DMS79 treated with DMSO at 0.1 percent for 48 hours (cell line): ENCODE results near the gene CNOT2.

ENCODE experiments used
- DNase-seq: peaks from one replicate; lab custom pipeline; 2025; lab: John Stamatoyannopoulos, UW

Gene CNOT2

DNA sequence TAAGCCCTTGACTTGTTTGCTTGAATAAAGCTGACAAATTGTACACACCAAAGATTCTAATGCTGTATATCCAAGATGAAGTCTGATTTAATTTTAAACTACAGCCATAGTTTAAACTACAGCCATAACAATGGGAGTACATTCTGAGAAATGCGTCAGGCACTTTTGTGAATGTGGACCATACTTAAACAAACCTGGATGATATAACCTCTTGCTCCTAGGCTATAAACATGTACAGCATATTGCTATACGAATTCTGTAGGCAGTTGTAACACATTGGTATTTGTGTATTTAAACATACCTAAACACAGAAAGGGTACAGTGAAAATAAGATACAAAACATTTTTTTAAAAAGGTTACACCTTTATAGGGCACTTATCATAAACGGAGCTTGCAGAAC, 63.4 kb downstream of the CNOT2 start:
- DNase-seq: no peak

DNA sequence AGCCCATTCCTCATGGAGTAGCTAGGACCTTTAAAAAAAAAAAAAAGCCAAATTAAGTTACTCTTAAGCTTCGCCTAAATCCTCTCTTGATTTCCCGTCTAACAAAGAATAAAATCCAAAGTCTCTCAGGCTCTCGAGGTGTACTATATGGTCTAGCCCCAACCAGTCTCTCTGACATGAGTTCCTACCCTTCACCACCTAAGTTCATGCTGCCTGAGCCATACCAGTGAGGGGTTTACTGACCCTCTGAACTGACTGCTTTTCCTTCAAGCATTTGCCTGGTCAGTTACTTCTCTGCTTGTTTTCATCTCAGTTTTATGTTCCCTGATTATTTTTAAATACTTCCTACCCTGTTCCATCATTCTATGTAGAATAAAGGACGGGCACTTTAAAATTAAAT, 64.6 kb downstream of the CNOT2 start:
- no peak for DNase-seq

DNA sequence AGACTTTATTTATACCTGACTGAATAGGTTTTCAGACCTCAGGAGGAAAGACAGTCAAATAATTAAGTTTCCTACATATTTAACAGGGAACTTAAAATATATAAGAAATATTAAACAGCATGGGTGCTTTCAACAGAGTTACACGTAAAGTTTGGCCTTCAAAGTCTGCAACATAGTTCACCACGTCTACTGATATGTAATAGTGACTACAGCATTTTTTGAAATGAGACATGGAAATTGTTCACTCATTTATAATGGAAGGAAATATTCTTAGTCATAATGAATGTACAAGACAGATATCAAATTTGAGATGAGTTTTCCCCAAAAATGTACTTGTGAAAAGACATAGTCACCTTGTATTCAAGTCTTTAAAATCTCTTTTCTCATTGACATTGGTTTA, 66.1 kb downstream of the CNOT2 start:
- DNase-seq: no peak

DNA sequence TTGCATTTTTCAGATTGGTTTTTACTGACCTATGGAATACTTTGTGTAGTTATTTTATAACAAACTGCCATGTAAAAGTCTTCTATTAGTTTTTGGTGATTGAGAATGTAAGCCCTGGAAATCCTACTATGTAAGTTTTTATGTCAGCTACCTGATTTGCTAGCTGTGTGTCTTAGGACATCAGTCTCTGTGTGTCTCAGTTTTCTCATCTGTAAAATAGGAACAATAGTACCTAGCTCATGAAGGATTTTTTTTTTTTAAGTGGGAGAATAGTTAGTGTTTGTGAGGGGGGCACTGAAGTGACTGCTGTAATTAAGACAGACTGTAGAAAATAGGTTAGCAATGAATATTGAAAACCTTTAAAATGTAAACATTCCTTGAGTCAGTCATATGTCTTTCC, 70.9 kb downstream of the CNOT2 start:
- DNase-seq: no peak

DNA sequence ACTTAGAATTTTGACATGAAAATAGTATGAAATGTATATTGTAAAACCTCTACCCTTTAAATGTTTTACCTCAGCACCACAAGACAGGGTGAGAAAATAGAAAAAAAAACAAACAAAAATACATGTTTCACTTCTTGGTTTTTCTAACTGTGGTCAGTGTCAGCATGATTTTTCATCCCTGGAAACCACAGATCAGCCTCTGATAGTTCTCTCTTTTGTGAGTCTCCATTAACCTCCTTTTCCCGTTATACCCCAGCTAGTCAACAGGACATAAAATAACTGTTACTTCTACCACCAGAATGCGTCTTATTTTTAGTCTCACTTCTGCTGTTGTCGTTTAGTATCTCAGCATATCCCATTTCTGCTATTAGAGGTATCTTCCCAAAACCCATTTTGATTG, 74.5 kb downstream of the CNOT2 start:
- no peak for DNase-seq

DNA sequence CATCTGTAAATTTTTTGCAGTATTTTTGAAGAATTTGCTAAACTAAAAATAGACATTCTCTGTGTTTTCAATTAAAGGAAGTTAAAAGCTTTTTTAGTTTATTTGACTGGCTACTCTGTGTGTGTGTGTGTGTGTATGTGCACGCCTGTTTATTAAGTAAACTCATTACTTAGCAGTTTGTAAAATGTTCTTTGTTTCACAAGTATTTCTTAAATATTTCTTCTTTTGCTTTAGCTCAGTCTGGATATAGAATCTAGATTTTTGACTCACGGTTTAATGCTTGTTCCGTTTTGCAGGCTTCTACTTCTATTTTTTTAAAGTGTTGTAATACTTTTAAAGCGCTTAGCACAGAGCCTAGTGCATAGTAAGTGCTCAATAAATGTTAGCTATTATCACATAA, 76.4 kb downstream of the CNOT2 start:
- DNase-seq: no peak

DNA sequence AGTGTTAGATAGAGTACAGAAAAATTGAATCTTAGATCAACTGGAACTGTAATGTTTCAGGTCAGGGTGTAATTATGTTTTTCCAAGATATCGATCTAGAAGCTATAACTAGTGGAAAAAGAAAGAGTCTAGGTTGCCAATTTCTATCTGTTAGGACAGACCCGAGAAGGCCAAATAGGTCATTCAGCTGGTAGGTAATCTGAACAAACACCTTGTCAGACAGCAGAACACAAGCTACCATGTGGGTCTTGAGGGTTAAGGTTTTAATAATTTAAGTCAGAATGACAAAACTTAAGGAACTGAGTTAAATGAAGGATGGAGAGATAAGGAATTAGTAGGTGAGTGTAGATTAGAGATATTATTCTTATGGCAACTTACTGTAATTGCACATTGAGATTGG, 78.0 kb downstream of the CNOT2 start:
- DNase-seq: no peak

DNA sequence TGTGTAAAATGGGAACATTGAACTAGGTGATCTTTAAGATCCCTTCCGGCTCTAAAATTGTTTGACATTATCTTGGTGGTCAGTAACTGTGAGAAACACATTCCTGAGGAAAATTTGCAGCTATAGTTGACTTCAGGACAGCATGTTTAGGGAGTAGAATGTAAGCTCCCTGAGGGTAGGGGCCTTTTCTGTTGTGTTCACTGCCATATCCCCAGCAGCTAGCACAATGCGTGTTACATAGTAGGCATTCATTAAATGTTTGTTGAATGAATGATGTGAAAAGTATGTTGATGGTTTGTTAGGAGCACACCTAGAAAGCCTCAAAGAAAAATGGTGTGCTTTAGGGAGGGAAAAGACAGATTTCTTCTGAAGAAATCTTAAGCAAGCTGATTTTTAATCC, 84.3 kb downstream of the CNOT2 start:
- DNase-seq: no peak

DNA sequence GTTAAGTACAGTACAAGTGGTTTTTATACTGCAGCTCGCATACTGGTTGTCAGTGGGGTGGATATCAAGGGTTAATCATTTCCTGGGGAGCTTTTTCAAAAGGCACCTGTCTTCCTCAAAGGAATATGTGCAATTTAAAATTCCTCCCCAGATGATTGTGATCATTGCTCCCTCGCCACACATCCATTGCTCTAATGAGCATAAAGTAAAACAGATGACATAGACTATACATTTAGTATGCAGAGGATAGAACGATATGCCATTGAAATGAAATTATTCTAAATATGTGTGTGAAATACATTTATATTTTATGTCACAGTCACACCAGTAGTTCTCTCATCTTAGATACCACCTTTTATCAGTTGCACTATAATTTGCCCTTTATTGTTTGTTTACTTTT, 86.5 kb downstream of the CNOT2 start:
- DNase-seq: no peak

DNA sequence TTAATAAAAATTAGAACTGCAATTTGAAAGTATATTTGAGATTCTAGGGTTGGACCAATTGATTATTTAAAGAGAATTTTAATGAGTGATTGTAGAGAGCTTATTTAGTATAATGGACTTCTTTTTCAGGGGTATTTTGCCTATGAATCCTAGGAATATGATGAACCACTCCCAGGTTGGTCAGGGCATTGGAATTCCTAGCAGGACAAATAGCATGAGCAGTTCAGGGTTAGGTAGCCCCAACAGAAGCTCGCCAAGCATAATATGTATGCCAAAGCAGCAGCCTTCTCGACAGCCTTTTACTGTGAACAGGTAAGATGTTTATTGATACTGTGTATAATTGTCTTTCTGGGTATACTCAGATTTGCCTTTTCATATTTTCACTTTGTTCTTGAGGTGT, 86.9 kb downstream of the CNOT2 start:
- DNase-seq: no peak

DNA sequence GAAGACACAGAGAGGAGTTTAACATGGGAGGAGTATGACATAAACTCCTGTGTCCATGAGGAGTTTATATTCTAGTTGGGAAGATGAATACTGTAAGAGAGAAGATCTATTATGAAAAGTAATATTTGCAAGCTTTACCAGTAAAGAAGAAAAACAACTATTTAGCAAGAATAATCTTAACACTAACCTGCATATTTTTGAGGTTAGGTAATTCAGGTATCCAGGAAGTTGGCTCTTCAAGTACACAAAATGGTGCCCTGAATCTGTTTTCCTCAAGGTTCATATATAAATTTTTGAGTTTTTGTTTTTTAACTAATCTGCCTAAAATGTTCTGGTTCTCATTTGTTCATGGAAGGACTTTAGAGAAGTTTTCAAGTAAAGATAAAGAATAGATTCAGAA, 89.0 kb downstream of the CNOT2 start:
- no peak for DNase-seq

DNA sequence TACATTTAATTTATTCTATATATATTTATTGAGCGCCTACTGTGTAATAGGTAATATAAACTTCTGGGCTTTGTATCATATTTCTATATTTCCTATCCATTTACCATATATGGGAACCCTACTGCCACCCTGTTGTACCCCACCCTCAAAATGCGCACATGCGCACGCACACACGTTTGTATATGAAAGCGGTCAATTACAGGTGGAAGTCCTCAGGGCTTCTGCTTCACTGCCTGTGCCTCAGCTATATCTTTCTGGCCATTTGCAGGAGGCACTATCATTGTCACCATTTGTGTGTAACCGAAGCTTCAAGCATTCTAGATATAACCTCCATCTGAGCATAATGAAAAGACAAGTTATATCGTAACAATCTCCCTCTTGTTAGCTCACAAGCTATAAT, 91.5 kb downstream of the CNOT2 start:
- no peak for DNase-seq

DNA sequence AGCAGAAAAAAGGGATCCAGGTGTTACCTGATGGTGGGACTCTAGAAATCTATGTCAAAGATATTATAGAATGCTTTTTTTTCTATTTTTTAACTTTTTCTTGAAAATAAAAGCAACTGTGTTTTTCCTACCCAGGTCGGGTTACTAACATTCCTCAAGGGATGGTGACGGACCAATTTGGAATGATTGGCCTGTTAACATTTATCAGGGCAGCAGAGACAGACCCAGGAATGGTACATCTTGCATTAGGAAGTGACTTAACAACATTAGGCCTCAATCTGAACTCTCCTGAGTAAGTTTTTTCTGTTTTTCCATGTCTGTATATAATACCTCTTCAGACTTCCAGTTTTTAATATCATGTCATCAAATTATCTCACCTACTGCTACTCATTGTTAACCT, 95.3 kb downstream of the CNOT2 start:
- DNase-seq: no peak

DNA sequence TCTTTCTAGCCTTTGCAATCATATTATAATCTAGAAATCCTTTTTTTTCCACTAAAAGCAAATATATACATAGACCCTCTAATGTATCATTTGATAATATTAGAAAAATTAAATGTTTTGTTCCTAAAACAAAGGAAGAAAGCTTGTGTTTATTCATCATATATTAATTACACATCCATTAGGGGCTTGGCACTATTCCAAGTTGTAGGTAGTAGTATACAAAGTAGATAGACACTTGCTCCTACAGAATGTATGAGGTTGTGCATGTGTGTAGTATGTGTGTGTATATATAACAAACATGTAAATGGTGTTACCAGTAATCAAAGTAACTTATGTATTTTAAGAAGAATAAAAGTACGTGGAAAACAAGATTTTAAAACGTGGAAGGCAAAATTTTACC, 107.8 kb downstream of the CNOT2 start:
- DNase-seq: no peak

DNA sequence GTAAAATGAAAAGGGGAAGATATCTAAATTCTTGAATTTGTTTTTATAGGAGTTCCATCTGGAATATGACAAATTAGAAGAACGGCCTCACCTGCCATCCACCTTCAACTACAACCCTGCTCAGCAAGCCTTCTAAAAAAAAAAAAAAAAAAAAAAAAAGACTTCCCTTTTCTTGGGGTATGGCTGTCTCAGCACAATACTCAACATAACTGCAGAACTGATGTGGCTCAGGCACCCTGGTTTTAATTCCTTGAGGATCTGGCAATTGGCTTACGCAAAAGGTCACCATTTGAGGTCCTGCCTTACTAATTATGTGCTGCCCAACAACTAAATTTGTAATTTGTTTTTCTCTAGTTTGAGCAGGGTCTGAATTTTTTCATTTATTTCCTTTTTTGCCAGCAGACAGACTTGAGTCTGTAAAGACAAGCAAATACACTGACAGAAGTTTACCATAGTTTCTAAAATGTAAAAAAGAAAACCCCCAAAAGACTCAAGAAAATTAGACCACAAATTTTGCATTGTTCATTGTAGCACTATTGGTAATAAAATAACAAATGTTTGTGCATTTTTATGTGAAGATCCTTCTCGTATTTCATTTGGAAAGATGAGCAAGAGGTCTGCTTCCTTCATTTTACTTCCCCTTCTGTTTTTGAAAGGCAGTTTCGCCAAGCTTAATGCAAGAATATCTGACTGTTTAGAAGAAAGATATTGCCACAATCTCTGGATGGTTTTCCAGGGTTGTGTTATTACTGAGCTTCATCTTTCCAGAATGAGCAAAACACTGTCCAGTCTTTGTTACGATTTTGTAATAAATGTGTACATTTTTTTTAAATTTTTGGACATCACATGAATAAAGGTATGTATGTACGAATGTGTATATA, 110.8 kb downstream of the CNOT2 start:
- no peak for DNase-seq

DNA sequence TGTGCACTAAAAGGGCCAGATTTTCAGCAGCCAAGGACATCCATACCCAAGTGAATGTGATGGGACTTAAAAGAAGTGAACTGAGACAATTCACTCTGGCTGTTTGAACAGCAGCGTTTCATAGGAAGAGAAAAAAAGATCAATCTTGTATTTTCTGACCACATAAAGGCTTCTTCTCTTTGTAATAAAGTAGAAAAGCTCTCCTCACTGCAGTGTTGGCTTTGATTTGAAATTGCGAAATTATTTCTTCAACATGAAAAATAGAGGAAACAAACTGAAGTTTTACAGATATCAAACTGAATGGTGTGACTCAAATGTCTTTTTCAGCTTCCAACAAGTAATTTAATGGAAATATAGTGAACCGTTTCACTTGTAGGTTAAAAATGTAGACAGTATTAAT, 111.6 kb downstream of the CNOT2 start:
- no peak for DNase-seq

DNA sequence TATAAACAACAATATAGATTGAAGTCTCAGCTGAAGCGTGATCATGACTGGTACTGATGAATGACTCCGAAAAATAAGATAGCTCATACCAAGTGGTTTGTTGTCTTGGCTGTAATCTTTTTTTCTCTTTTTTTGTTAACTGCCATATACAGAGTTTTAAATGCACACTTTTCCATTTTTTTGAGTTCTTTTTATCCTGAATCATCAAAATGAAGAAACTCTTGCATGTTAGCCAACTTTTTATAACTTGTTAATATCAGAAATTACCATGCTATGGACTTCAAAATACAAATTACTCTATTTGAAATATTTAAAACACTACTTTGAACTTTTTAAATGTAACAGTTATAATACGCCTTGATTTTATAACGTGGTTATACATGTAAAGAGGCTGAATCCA, 112.7 kb downstream of the CNOT2 start:
- no peak for DNase-seq

DNA sequence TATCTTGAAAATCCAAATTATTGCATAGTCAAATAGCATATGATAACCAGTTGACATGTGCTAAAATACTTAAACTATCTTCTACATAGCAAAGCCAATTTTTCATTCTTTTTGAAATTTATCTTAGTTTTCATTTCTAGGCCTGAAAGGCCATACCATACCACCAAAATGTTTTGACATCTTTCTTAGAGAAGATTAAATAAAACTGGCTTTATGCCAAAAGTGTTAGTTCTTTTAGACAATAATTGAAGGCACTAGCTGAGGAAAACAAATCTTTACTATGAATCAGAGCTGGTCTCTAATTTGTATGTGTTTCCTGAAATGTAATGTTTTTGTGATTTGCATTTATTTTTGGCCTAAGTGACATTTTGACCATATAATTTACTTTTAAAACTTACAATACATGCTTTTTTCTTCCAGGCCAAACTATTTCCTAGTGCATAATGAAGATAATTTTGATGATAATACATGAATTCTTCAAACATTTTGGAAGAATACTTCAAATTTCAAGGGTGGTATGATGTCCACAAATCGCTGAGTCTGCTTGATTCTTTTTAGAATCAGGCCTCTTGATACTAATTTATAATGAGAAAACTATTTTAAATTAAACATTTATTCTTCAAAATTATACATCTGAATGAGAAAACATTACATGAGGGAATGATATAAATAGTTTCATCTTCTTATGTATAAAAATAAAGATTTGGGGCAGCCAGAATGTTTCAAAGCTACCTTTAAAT, 116.4 kb downstream of the CNOT2 start:
- DNase-seq: no peak

DNA sequence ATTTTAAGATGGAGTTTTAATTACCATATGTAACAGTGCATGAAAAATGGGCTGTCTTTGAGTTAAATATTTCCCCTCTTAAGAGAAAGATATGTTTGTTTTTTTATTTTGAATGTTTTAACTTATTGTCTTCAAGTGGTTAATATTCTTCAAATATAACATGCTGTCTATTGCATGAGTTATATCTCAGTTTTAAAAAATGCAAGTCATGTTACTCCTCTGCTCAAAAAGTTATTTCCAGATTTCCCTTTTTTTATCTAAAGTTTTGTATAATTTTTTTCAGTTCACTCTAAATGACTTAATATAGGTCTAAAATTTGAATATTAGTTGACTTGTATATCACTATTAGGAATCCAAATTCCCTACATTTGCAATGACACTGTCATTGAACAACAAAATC, 117.0 kb downstream of the CNOT2 start:
- DNase-seq: no peak

DNA sequence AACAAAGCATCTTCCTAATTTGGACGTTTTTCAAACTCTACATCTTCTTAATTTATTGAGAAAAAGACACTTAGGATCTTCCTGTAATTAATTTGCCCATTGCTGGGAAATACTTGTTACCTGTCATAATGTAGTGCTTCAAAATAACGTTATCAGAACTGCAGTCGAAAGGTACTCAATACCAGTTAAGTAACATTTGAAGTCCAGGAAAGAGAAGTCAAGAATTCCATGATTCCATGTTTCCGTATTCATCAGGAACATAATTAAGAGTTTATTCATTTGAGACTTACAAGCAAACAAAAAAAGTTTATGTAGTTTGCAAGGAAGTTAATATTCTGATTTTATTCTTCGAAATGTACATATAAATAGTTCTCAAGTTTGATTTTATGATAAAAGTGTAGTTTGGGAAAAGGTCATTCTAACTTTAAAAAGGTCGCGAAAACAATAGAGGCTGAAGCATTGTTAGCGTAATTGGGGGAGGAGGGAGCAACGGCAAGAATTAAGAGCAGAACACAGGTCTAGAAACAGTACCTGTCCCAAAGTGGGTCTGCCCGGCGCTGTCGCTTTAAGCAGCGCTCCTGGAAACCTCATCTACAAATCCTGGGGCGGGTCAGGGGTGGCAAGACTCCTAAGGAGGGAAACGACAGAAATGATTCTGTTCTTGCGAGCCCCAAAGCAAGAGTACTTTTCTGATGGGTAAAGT, 121.6 kb downstream of the CNOT2 start:
- no peak for DNase-seq

DNA sequence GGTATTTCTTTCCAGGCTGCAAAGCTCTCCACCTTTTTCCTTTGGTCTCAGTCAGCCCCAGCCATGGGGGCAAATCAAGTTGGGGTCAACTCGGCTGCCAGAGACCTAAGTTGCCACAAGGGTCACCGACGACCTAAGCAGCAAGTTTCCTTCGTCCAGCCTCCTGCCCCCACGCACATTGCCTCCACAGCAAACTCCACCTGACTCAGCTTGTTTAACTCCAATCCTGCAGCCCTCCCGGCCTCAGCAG, 122.1 kb downstream of the CNOT2 start:
- no peak for DNase-seq

DNA sequence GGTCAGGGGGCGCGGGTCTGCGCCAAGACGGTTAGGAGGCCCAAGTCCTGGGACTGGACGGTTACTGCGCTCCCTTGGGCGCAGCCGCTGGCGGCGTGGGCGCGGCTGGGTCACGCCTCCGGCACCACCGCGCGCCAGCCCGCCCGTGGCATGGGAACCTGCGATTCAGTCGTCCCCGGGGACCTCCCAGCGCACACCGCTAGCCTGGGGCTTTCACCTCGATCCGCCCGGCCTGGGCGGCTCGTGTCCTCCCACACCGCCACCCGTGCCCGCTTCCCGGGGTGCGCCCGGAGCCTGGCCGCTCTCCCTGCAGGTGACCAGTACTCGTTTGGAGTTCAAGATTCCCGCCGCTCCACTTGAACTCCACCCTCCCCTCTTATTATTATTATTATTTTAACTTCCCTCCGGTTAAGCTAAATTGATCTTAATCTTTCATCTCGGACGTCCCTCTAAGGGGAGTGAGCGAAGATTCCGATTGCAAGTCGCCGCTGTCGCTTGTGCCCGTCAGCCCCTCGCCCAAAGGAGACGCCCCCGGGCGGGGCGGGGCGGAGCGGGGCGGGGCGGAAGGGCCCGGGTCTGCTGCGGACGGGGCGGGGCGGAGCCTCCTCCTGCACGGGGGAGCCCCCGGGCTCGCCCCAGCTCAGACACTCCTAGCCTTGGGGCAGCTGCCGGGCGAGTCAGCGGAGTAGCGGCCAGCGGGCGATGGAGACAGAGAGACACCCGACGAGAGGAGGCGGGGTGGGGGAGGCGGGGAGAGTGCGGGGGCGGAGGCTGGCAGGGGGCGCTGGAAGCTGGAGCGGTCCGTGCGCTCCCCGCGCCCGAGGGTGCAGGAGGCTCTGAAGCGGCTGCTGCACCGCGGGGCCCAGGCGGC, 122.7 kb downstream of the CNOT2 start, which contains the start of gene KCNMB4:
Gene KCNMB4, plus strand, starts transcription at position 643 of the 871 bp plus-strand sequence. CDS start 445 bp downstream, outside the sequence.
- no peak for DNase-seq
